Thyroid gland (tissue), 4 donors: ENCODE results near the gene SPSB4. TPM values are rescaled to one million over a fixed set of nuclear protein-coding genes. Genes with fewer than 3 reads are reported as not detected.
"Not testable (repeated sequence)": the region's sequence is repeated elsewhere in the genome, so short reads cannot be mapped to it uniquely, and the experiment has no call there.

Experiments
- DNase-seq, 2 donors: peaks; one replicate each; pipeline ENCODE4 v3.0.0-alpha.2; 2019
- H3K27ac ChIP-seq, 3 donors: fragments of 200-600 bp; sonication (generic); 1 replicate in 2 of 3; 2 replicates in 1 of 3; pipeline ENCODE4 v1.5.1; 2016 to 2019; ENCODE audit warnings: mild to moderate bottlenecking in 1 of 3, moderate library complexity in 1 of 3
- H3K27me3 ChIP-seq: fragments of 200-600 bp; sonication (generic); one replicate; pipeline ENCODE4 v1.5.1; 2019
- H3K36me3 ChIP-seq, 2 donors: fragments of 200-600 bp; sonication (generic); one replicate each; pipeline ENCODE4 v1.5.1; 2016 to 2019
- H3K4me1 ChIP-seq, 2 donors: fragments of 200-600 bp; sonication (generic); one replicate each; pipeline ENCODE4 v1.5.1; 2017 to 2019
- H3K4me3 ChIP-seq, 3 donors: fragments of 200-600 bp; sonication (generic); replicated peaks in 1 of 3; 1 replicate in 2 of 3; 2 replicates in 1 of 3; pipeline ENCODE4 v1.5.1; 2016; ENCODE audit warnings: mild to moderate bottlenecking in 1 of 3
- H3K9me3 ChIP-seq: fragments of 200-600 bp; sonication (generic); one replicate; pipeline ENCODE4 v1.5.1; 2017
- POLR2A ChIP-seq, 2 donors: fragments of 450-650 bp; IDR thresholded peaks; one replicate each; pipeline ENCODE4 v1.6.1; 2017; ENCODE audit warnings: antibody characterized with exemption in 2 of 2, mild to moderate bottlenecking in 2 of 2, moderate library complexity in 1 of 2
- WGBS, 2 donors: methylation state at CpG; one replicate each; pipeline ENCODE4 v1.1.5; 2017; 5-methylcytosine and 5-hydroxymethylcytosine counted together
- intact Hi-C: fragments of 100-400 bp; cut with DNase I; formaldehyde crosslinking; loops from one replicate; pipeline ENCODE4 v1.15.1; 2023
- total RNA-seq, 4 donors: library from RNA; depleted of rRNA; stranded (reverse); fragments of >200 nt; gene quantifications; one replicate each; pipeline ENCODE4 v1.2.3, GENCODE V29; 2016
- TF ChIP-seq, protein P1 (sequence below), 6 experiments: fragments of 200-600 bp in 3 of 6; fragments of 450-650 bp in 3 of 6; sonication (generic) in 3 of 6; IDR thresholded peaks; one replicate each; pipeline ENCODE4 v1.5.1; 2016 to 2019; ENCODE audit warnings: antibody characterized with exemption in 6 of 6, mild to moderate bottlenecking in 2 of 6, inconsistent platforms in 1 of 6, moderate library complexity in 1 of 6

SPSB4 gene
- total RNA-seq, 4 donors from 2014 or later: 1.2 TPM; not detected in 3

DNA sequence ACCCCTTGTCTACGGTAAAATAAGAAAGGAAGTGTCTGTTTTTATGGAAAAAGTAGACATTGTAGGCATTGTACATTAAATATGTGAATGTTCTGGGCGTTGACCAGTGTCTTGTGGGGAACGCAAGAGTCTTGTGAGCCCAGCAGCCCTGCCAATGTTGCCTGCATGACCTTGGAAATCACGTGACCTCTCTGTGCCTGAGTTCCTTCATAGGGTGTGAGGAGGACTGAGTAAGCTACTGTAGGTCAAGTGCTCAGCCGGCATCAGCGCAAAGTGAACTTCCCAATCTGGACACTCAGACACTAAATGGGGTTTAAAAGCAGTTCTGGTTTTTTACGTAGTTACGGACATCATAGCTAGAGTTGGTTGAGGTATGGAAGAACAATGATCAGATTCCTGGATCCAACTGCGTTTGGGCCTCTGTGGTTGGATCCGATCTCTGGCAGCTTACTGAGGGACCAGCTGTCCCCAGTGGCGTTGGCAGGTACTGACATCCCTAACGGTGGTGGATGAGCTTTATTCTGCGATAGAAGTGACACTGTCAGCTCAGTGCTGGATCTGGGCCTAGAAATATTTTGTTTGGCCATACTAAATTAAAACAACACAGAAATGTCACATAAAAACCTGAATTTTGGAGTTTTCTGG is 63.8 kb downstream of the SPSB4 start:
- intact Hi-C loops: no loop called here
- Histone ChIP-seq H3K9me3 (no peaks in the 10 kb centered on the region), H3K27ac (no peak overlapping the region), H3K4me1 (no peaks in the 10 kb centered on the region), H3K36me3 (no peaks in the 10 kb centered on the region), H3K27me3 (no peaks in the 10 kb centered on the region), H3K4me3 (no peak overlapping the region)
- DNase-seq: no peak
- TF ChIP-seq, protein P1, sequence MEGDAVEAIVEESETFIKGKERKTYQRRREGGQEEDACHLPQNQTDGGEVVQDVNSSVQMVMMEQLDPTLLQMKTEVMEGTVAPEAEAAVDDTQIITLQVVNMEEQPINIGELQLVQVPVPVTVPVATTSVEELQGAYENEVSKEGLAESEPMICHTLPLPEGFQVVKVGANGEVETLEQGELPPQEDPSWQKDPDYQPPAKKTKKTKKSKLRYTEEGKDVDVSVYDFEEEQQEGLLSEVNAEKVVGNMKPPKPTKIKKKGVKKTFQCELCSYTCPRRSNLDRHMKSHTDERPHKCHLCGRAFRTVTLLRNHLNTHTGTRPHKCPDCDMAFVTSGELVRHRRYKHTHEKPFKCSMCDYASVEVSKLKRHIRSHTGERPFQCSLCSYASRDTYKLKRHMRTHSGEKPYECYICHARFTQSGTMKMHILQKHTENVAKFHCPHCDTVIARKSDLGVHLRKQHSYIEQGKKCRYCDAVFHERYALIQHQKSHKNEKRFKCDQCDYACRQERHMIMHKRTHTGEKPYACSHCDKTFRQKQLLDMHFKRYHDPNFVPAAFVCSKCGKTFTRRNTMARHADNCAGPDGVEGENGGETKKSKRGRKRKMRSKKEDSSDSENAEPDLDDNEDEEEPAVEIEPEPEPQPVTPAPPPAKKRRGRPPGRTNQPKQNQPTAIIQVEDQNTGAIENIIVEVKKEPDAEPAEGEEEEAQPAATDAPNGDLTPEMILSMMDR (IDR thresholded peaks at IDR 0.05): peak in 2 of 6 experiments; percentile 3 to 32
- no peak for TF ChIP-seq POLR2A (IDR thresholded peaks at IDR 0.05)
- 79 to 84% methylated on average over 13 of the region's 13 CpGs for WGBS, 2 donors

DNA sequence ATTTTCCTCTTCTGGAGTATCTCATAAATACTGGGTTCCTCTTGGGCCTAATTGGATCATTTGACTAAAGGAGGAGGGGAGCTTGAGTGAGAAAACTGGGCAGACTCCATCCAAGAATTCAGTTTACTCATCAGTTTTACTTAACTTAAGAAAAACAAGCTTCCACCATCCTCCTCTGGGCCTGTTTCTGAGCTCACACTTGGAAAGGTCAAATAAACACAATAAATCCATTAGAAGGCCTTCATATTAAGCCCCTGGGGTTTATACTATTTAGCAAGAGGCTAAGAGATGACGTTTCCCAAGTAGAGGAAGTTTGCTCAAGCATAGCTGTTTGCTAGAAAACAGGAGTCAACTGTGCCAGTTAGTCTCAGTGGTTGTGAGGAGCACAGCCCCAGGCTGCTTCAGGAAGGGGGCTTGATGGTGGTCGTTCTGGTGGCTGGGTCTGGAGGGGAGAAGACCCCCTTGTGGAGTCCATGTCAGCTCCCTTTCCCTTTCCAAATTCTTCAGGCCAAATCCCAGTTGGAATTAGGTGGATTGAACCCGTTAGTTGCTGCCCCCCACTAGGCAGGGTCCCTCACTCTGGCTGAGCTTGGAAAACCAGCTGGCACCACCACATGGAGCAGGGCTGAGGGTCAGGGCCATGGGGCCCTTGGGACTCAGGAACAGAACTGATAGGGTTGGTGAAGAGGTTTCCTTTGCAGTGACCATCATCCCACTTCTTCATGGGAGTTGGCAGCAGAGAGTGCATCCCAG is 64.8 kb downstream of the SPSB4 start:
- Histone ChIP-seq H3K27ac (no peak overlapping the region), H3K27me3 (no peaks in the 10 kb centered on the region), H3K9me3 (no peaks in the 10 kb centered on the region), H3K4me1 (no peaks in the 10 kb centered on the region), H3K36me3 (no peaks in the 10 kb centered on the region), H3K4me3 (no peak overlapping the region)
- no peak for TF ChIP-seq POLR2A (IDR thresholded peaks at IDR 0.05)
- TF ChIP-seq, protein P1 (IDR thresholded peaks at IDR 0.05): no peak
- 47 to 58% methylated on average over 3 of the region's 3 CpGs for WGBS, 2 donors
- DNase-seq: no peak
- intact Hi-C loops: no loop called here

DNA sequence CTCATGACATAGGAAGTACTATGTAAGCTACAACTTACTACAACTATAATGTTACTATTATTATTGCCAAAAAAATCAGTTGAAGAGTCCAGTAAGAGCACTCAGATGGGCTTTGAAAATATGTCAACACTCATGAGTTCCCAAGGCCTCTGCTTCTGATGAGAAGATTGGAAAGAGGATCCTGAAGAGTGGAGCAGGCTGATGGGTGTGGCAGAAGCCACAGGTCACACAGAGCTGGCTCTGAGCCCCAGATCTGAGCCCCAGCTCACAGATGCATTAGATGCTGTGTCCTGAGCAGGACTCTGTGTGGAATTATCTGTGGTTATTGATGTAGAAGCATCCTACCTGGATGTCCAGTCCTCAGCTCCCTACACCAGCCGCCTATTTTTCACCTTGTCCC is 65.6 kb downstream of the SPSB4 start:
- Histone ChIP-seq H3K27ac (no peak overlapping the region), H3K4me1 (no peaks in the 10 kb centered on the region), H3K27me3 (no peaks in the 10 kb centered on the region), H3K36me3 (no peaks in the 10 kb centered on the region), H3K9me3 (no peaks in the 10 kb centered on the region), H3K4me3 (no peak overlapping the region)
- DNase-seq: no peak
- TF ChIP-seq POLR2A (IDR thresholded peaks at IDR 0.05): no peak
- TF ChIP-seq, protein P1 (IDR thresholded peaks at IDR 0.05): no peak
- intact Hi-C loops: no loop called here
- WGBS, 2 donors: 100% methylated on average over 1 of the region's 1 CpG

DNA sequence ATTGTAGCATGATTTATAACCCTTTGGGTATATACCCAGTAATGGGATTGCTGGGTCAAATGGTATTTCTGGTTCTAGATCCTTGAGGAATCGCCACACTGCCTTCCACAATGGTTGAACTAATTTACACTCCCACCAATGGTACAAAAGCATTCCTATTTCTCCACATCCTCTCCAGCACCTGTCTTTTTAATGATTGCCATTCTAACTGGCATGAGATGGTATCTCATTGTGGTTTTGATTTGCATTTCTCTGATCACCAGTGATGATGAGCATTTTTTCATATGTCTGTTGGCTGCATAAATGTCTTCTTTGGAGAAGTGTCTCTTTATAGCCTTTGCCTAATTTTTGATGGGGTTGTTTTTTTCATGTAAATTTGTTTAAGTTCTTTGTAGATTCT is 66.8 kb downstream of the SPSB4 start:
- H3K4me1 ChIP-seq, intact Hi-C loops, H3K4me3 ChIP-seq, H3K36me3 ChIP-seq, H3K27me3 ChIP-seq, H3K27ac ChIP-seq, DNase-seq, H3K9me3 ChIP-seq: not testable (repeated sequence)
- WGBS, 2 donors: 93 to 94% methylated on average over 1 of the region's 1 CpG

DNA sequence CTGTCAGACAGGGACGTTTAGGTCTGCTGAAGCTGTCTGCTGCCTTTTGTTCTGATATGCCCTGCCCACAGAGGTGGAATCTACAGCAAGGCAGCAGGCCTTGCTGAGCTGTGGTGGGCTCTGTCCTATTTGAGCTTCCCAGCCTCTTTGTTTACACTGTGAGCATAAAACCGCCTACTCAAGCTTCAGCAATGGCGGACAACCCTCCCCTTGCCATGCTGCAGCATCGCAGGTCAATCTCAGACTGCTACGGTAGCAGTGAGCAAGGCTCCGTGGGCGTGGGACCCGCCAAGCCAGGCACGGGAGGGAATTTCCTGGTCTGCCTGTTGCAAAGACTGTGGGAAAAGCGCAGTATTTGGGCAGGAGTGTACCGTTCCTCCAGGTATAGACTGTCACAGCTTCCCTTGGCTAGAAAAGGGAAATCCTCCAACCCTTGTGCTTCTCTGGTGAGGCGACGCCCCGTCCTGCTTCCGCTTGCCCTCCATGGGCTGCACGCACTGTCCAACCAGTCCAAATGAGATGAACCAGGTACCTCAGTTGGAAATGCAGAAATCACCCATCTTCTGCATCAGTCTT is 71.4 kb downstream of the SPSB4 start:
- Histone ChIP-seq H3K27me3 (no peaks in the 10 kb centered on the region), H3K36me3 (no peaks in the 10 kb centered on the region), H3K4me3 (no peak overlapping the region), H3K4me1 (no peaks in the 10 kb centered on the region), H3K27ac (no peak overlapping the region), H3K9me3 (no peaks in the 10 kb centered on the region)
- TF ChIP-seq POLR2A (IDR thresholded peaks at IDR 0.05): no peak
- TF ChIP-seq, protein P1 (IDR thresholded peaks at IDR 0.05): no peak
- WGBS, 2 donors: 82 to 87% methylated on average over 15 to 16 of the region's 16 CpGs
- intact Hi-C loops: no loop called here
- DNase-seq: no peak
